ENCODE results near the gene RXRA. TPM values are rescaled to one million over a fixed set of nuclear protein-coding genes. Genes with fewer than 3 reads are reported as not detected.

Gene RXRA
- total RNA-seq, 4 donors from 2014 or later = 53.5 to 61.5 (median 56.5) TPM

GRCh38 chr9:134350416-134350994 lies 24.2 kb downstream of the RXRA start:
- no peak for DNase-seq (ENCODE audit: low spot score in 2 of 2)
- WGBS, 2 donors = 37 to 39% methylated on average over 11 to 14 of the region's 20 CpGs
- Histone ChIP-seq H3K36me3 (no peaks in the 10 kb centered on the region), H3K27me3 (no peaks in the 10 kb centered on the region), H3K4me1 (peaks cover 0 to 100% (median 91%) of the 10 kb centered on the region in 4 donors), H3K4me3 (peak overlapping the region in 1 of 4 donors; percentile 8), H3K9me3 (no peaks in the 10 kb centered on the region), H3K27ac (peak overlapping the region in 3 of 4 donors; percentile 35 to 76 (median 63))
- TF ChIP-seq EP300 (IDR thresholded peaks at IDR 0.05) (peak in 1 of 2 donors; percentile 15), CTCF (IDR thresholded peaks at IDR 0.05) (no peak), POLR2A (IDR thresholded peaks at IDR 0.05) (peak in 1 of 2 donors; percentile 4)

- Histone ChIP-seq H3K4me1 (peaks cover 0 to 100% (median 92%) of the 10 kb centered on the region in 4 donors), H3K9me3 (no peaks in the 10 kb centered on the region), H3K36me3 (no peaks in the 10 kb centered on the region), H3K27me3 (no peaks in the 10 kb centered on the region), H3K4me3 (no peak overlapping the region), H3K27ac (peak overlapping the region in 3 of 4 donors; percentile 19 to 76 (median 63))
- 55 to 57% methylated on average over 29 of the region's 29 CpGs for WGBS, 2 donors
- no peak for DNase-seq (ENCODE audit: low spot score in 2 of 2)
- no peak for TF ChIP-seq EP300 (IDR thresholded peaks at IDR 0.05)
- no peak for TF ChIP-seq POLR2A (IDR thresholded peaks at IDR 0.05)
Observed at GRCh38 chr9:134351606-134352176, 25.4 kb downstream of the RXRA start.

- 67 to 71% methylated on average over 11 to 14 of the region's 18 CpGs for WGBS, 2 donors
- TF ChIP-seq EP300 (IDR thresholded peaks at IDR 0.05) = no peak
- TF ChIP-seq CTCF (IDR thresholded peaks at IDR 0.05) = no peak
- no peak for TF ChIP-seq POLR2A (IDR thresholded peaks at IDR 0.05)
- H3K36me3 ChIP-seq = no peaks in the 10 kb centered on the region
- H3K4me1 ChIP-seq = peaks cover 0 to 100% (median 92%) of the 10 kb centered on the region in 4 donors
- H3K27me3 ChIP-seq = no peaks in the 10 kb centered on the region
- no peaks in the 10 kb centered on the region for H3K9me3 ChIP-seq
- peak overlapping the region in 2 of 4 donors; percentile 14 to 76 for H3K27ac ChIP-seq
- H3K4me3 ChIP-seq = no peak overlapping the region
- DNase-seq (ENCODE audit: low spot score in 2 of 2) = no peak
Observed at GRCh38 chr9:134352247-134352933, 26.1 kb downstream of the RXRA start.

GRCh38 chr9:134353539-134353938 lies 27.3 kb downstream of the RXRA start:
- H3K27me3 ChIP-seq = no peaks in the 10 kb centered on the region
- WGBS, 2 donors = 57 to 68% methylated on average over 10 to 12 of the region's 12 CpGs
- no peak for DNase-seq (ENCODE audit: low spot score in 2 of 2)
- no peak for TF ChIP-seq POLR2A (IDR thresholded peaks at IDR 0.05)
- TF ChIP-seq EP300 (IDR thresholded peaks at IDR 0.05) = no peak
- no peak for TF ChIP-seq CTCF (IDR thresholded peaks at IDR 0.05)
- H3K4me1 ChIP-seq = peaks cover 0 to 100% (median 95%) of the 10 kb centered on the region in 4 donors
- H3K4me3 ChIP-seq = no peak overlapping the region
- no peaks in the 10 kb centered on the region for H3K9me3 ChIP-seq
- H3K36me3 ChIP-seq = no peaks in the 10 kb centered on the region
- H3K27ac ChIP-seq = peak overlapping the region in 1 of 4 donors; percentile 76

- Histone ChIP-seq H3K36me3 (no peaks in the 10 kb centered on the region), H3K9me3 (no peaks in the 10 kb centered on the region), H3K27ac (peak overlapping the region in 1 of 4 donors; percentile 32), H3K27me3 (no peaks in the 10 kb centered on the region), H3K4me1 (peaks cover 0 to 100% (median 92%) of the 10 kb centered on the region in 4 donors), H3K4me3 (no peak overlapping the region)
- no peak for DNase-seq (ENCODE audit: low spot score in 2 of 2)
- WGBS, 2 donors = 69 to 70% methylated on average over 8 of the region's 8 CpGs
- TF ChIP-seq CTCF (IDR thresholded peaks at IDR 0.05) = no peak
- no peak for TF ChIP-seq POLR2A (IDR thresholded peaks at IDR 0.05)
Observed at GRCh38 chr9:134355158-134355557, 28.9 kb downstream of the RXRA start.

Measured in tibial nerve (tissue), 4 donors.